Measurements from ENCODE around the gene TEAD1. TPM values are rescaled to one million over a fixed set of nuclear protein-coding genes. Genes with fewer than 3 reads are reported as not detected.

The TEAD1 gene
- polyA plus RNA-seq, 3 donors = 6.6 to 33.7 (median 13.8) TPM

- 56 to 66% (median 63%) methylated on average over 13 of the region's 13 CpGs for WGBS, 3 donors
- no peak overlapping the region for H3K27ac ChIP-seq (ENCODE audit: low read depth, low read length)
Measured at GRCh38 chr11:12723421-12724300, 49.4 kb downstream of the TEAD1 start.

GRCh38 chr11:12724301-12725054 is 50.3 kb downstream of the TEAD1 start:
- no peak overlapping the region for H3K27ac ChIP-seq (ENCODE audit: low read depth, low read length)
- WGBS, 3 donors = 47 to 70% (median 58%) methylated on average over 14 of the region's 14 CpGs

DNA sequence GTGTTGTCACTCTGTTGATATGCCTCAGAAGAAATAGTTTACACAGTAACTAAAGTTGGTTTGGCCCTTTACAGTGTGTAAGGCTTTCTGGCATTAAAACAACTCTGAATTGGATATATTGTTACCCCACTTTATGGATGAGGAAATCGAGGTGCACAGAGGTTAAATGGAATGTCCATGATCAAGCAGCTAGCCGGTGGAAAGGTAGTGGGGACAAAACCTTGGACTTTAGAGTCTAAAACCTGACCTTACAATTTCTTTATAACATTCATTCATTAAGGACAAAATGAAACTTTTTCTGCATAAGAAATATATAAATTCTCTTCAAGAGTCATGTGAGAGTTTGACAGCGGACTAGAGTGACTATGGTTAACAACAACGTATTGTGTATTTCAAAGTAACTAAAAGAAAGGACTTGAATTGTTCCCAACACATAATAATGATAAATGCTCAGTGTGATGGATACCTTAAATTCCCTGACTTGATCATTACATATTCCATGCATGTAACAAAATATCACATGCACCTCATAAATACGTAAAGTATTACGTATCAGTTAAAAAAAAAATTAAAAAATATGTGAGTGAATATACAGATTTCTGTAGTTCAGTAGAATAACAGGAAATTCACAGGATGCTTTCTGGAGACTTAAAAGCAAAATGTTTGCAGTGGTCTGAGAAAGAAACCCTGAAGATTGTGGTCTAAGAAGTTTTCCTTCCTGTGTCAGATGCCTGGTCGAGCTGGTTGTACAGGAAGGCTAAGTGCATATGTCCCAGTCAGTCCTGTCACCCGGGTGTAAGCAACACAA is 51.0 kb downstream of the TEAD1 start:
- H3K27ac ChIP-seq (ENCODE audit: low read depth, low read length) = no peak overlapping the region
- WGBS, 3 donors = 63 to 81% (median 68%) methylated on average over 8 of the region's 8 CpGs

GRCh38 chr11:12725863-12726682 is 51.9 kb downstream of the TEAD1 start:
- H3K27ac ChIP-seq (ENCODE audit: low read depth, low read length) = no peak overlapping the region
- WGBS, 3 donors = 76 to 88% (median 79%) methylated on average over 8 of the region's 8 CpGs

GRCh38 chr11:12727563-12728211 is 53.5 kb downstream of the TEAD1 start:
- H3K27ac ChIP-seq (ENCODE audit: low read depth, low read length) = no peak overlapping the region
- 49 to 67% (median 54%) methylated on average over 5 of the region's 5 CpGs for WGBS, 3 donors

DNA sequence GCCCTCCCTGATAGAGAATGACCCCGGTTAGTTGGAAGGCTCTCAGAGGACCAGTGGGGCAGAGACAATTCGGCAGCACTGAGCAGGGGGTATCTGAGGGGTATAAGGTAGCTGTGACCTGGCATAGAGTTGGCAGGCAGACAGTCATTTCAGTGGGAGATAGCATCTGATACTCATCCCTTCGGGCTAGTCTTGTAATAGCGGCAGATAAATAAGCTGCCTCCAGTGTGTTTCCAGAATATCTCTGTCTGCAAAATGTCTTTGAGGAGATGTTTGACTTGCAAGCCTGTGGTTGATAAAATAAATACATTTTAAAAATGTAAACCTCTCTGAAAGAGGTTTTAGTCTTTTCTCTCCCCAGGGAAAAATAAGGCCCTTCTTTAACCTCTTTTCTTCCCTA is 54.2 kb downstream of the TEAD1 start:
- 72 to 80% (median 75%) methylated on average over 4 of the region's 4 CpGs for WGBS, 3 donors
- no peak overlapping the region for H3K27ac ChIP-seq (ENCODE audit: low read depth, low read length)

- no peak overlapping the region for H3K27ac ChIP-seq (ENCODE audit: low read depth, low read length)
- WGBS, 3 donors = 81 to 96% (median 94%) methylated on average over 5 of the region's 5 CpGs
Measured at GRCh38 chr11:12729941-12730340, 55.7 kb downstream of the TEAD1 start.

GRCh38 chr11:12731841-12732336 is 57.7 kb downstream of the TEAD1 start:
- no peak overlapping the region for H3K27ac ChIP-seq (ENCODE audit: low read depth, low read length)
- 73 to 90% (median 75%) methylated on average over 3 of the region's 3 CpGs for WGBS, 3 donors

- H3K27ac ChIP-seq (ENCODE audit: low read depth, low read length) = no peak overlapping the region
- WGBS, 3 donors = 92 to 100% (median 98%) methylated on average over 2 of the region's 2 CpGs
Measured at GRCh38 chr11:12733091-12733490, 58.9 kb downstream of the TEAD1 start.

DNA sequence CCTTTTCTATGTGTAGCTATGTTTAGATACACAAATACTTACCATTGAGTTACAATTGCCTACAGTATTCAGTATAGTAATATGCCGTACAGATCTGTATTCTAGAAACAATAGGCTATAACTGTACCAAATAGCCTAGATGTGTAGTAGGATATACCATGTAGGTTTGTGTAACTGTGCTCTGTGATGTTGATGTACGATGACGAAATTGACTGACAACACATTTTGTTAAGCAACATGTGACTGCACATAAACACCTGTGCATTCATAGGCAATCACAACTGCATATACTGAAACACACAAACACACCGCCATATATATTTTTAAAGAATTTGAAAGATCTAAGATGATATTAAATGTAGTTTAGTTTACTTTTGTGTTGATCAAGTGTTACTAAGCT is 60.4 kb downstream of the TEAD1 start:
- 94 to 97% (median 96%) methylated on average over 4 of the region's 4 CpGs for WGBS, 3 donors

DNA sequence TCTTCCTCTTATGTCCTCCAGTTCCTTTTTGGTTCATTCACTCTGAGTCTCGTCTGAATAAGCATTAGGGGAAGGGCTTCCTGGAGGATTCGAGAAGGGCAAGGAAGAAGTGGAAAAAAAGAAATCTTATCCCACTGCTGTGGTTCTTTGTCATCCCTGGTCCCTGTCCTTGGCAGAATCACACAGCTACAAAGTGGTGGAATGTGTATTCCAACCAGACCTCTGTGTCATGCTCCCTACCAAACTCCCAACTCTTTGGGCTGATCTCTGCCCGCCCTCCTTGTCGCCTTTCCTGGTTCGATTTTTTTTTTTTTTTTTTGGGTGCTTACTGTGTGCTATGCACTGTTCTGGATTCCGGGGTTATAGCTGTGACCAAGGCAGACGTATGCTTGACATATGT is 61.0 kb downstream of the TEAD1 start:
- 83 to 87% (median 85%) methylated on average over 7 of the region's 7 CpGs for WGBS, 3 donors

More for the DNA sequence above, 60.4 kb downstream of the TEAD1 start:
- H3K27ac ChIP-seq (ENCODE audit: low read depth, low read length) = no peak overlapping the region

DNA sequence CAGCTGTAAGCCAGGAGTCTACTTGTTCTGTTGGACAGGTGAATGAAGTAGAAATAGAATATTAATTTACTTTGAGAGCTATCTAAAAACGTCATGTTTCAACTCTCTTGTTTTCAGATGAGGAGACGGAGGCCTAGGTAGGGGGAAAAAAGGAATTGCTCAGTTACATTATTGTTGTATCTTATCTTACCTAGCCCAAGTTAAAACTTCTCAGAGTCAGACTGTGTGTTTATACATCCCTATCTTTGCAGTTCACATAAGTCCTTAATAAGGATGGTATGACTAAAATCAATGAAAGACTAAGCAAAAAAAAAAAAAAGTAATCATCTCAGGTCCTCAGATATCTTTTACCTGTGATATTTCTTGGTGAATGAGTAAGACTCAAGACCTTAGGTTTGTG is 62.8 kb downstream of the TEAD1 start:
- no peak overlapping the region for H3K27ac ChIP-seq (ENCODE audit: low read depth, low read length)

More for the DNA sequence above, 61.0 kb downstream of the TEAD1 start:
- no peak overlapping the region for H3K27ac ChIP-seq (ENCODE audit: low read depth, low read length)

DNA sequence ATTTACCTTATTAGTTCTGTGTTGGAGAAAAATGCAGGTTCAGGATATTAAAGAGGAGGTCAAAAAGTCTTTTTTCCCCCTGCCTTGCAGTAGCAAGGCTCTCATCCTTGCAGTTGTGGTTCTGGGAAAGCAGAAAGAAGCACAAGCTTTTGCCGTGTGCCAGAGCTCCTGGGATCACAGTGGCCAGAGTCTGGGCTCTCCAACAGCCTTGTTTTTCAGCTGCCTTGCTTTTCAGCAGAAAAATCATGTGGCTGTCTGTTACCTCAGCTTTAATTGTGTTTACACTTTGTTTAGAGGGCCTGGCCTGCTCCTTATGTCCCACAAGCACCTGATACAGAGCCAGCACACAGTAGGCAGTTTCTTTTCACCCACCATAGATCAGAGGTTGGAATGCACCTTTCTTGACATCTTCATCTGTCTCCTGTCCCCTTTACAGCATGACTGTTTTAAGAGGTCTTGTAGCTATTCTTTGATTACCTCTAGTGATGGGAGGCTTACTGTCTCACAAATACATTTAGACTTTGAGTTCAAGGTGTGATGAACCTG is 67.5 kb downstream of the TEAD1 start:
- H3K27ac ChIP-seq (ENCODE audit: low read depth, low read length) = no peak overlapping the region
- 60 to 76% (median 68%) methylated on average over 1 of the region's 1 CpG for WGBS, 3 donors

More for the DNA sequence above, 62.8 kb downstream of the TEAD1 start:
- WGBS, 3 donors = 64 to 78% (median 76%) methylated on average over 2 of the region's 2 CpGs

DNA sequence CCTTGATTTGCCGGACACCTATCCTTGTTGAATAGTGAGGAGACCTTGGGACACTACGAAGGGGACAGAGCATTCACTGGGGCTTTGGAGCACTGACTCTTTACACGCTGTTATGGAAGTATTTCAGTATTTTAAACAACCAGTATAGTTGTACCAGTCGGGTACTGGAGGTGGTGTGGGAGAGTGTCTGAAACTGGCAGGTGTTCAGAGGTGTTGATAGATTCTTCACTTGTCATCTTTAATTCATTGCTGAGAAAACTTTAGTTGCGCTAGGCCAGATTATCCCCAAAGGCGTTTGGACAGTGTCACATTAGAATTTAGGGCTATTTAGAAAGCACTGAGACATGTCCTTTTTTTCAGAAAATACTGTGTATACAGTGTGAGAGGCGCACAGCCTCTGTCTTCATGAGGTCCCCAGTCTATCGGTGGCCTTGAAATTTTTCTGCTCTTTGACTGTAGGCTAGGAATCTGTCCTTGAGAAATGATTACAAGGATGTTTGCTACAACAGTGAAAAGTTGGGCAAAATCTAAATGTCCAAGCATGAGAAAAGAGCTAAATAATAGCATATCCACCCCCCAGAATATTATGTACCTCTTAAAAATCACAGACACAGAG is 69.7 kb downstream of the TEAD1 start:
- no peak overlapping the region for H3K27ac ChIP-seq (ENCODE audit: low read depth, low read length)
- 73 to 92% (median 90%) methylated on average over 8 of the region's 8 CpGs for WGBS, 3 donors

DNA sequence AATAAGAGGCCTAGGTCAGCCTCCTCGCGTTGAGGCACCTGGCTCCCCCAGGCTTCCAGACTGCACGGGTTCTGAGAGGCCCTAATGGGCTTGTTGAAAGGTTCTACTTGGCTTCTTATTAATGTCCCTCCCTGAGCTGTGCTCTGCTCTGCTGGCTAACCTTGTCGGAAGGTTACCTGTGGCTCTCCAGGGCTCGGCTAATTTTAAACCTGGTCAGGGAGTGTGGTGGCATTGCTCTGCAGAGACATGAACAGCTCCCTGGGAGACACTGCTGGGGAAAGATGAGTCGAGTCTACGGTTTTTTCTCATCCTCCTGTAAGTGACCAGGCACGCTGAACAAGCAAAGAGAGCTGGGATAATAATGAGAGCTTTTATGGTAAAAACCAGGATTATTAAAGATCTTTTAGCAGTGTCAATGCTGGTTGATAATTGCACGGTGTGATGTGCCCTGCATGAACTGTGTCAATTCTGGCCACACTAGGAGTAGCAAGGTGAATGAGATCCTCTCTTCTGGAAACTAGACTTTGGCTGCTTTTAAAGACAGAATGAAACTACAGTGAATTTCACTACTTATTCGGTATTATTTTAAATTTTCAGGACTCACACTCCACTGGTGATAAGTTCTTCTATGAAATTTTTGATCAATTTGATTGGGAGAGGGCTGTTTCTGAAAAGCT is 70.7 kb downstream of the TEAD1 start:
- H3K27ac ChIP-seq (ENCODE audit: low read depth, low read length) = no peak overlapping the region
- 70 to 81% (median 81%) methylated on average over 10 of the region's 10 CpGs for WGBS, 3 donors

DNA sequence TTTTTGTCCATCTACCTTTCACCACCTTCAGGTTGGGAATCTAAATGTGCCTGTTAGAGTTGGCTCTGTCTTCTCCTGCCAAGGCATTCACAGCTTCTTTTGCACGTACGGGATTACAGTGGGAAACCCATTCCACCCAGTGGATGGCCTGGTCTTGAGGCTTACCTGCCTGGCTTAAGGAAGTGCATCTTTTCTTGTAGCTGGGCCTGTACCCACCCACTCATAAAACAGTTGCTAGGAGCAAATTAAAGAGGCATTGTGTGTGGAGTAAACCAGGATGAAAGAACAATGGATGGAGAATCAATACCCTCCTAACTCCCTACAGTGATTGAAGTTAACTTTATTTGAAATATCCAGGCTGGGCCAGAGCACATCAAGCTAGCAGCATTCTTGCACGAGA is 71.6 kb downstream of the TEAD1 start:
- WGBS, 3 donors = 84 to 87% (median 87%) methylated on average over 3 of the region's 3 CpGs
- H3K27ac ChIP-seq (ENCODE audit: low read depth, low read length) = no peak overlapping the region
